GM10248 (cell line): ENCODE results near the gene KCNK16.

Experiments used
- CTCF ChIA-PET: fragments of 300-600 bp; sonication (Branson Sonifier 250); formaldehyde crosslinking; extraction: SDS; loops from one replicate; lab custom pipeline; 2021; ENCODE audit warnings: antibody characterized with exemption; lab: Yijun Ruan, JAX
- POLR2A ChIA-PET: fragments of 350-650 bp; sonication (Branson Sonifier 250); formaldehyde crosslinking; extraction: SDS; loops from one replicate; lab custom pipeline; 2020; ENCODE audit warnings: antibody characterized with exemption; lab: Yijun Ruan, JAX
- DNase-seq: peaks from one replicate; pipeline ENCODE4 v3.0.0; 2012; ENCODE audit errors: extremely low spot score
- TF ChIP-seq, protein P1 (sequence below): IDR thresholded peaks from 2 replicates; pipeline ENCODE4 v1.5.1; 2012; ENCODE audit warnings: mild to moderate bottlenecking, low read depth; ENCODE audit errors: extremely low read depth, missing control alignments, control extremely low read depth

The KCNK16 gene

DNA sequence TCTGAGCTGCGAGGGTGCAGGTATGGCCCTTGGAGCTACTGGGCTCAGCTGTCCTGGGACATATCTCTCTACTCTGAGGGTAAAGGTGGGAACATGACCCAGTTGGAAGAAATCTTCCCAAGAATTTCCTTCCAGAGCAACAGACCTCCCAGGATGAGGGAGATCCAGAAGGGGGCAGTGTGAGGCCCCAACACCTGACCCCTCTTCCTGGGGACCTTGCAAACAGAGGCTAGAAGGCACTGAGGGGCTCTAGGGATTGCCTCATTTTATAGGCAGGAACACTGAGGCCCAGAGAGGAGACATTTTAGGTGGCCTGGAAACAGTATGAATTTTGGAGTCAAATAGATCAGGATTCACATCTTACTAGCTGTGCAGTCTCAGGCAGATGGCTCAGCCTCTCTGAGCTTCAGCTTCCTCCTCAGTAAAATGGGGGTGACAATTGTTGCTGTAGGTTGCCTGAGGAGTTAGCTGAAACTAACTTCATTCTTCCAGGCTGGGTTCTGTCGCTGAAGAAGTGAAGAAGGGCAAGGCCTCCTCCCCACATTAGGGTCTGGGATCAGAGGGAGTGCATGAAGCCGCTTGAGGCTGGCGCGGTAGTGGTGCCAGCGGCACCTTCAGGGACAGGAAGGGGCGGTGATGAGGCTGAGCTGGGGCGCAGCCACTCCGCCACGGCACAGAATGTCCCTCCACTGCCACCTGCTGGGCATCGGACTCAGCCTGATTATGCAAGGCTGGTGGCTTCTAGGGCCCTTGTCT is 19.7 kb downstream of the KCNK16 start:
- CTCF ChIA-PET = interaction anchor here (0.8 to 10.2 kb wide), 38 partner anchors 10 to 434 kb away, joined by 3 to 265 read pairs (median 5); partner anchors contain the start of genes KCNK16 and KCNK17
- TF ChIP-seq, protein P1, sequence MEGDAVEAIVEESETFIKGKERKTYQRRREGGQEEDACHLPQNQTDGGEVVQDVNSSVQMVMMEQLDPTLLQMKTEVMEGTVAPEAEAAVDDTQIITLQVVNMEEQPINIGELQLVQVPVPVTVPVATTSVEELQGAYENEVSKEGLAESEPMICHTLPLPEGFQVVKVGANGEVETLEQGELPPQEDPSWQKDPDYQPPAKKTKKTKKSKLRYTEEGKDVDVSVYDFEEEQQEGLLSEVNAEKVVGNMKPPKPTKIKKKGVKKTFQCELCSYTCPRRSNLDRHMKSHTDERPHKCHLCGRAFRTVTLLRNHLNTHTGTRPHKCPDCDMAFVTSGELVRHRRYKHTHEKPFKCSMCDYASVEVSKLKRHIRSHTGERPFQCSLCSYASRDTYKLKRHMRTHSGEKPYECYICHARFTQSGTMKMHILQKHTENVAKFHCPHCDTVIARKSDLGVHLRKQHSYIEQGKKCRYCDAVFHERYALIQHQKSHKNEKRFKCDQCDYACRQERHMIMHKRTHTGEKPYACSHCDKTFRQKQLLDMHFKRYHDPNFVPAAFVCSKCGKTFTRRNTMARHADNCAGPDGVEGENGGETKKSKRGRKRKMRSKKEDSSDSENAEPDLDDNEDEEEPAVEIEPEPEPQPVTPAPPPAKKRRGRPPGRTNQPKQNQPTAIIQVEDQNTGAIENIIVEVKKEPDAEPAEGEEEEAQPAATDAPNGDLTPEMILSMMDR = peak; percentile 96
- POLR2A ChIA-PET = no interaction called here
- peak; percentile 91 for DNase-seq

- TF ChIP-seq, protein P1 = no peak
- CTCF ChIA-PET = interaction anchor here (0.5 to 10.2 kb wide), 26 partner anchors 8 to 434 kb away, joined by 3 to 265 read pairs (median 6); partner anchors contain the start of gene KCNK17
- POLR2A ChIA-PET = no interaction called here
- no peak for DNase-seq
These were observed 20.5 kb downstream of the KCNK16 start for GRCh38 chr6:39302011-39302410.

GRCh38 chr6:39301606-39302005 is 20.9 kb downstream of the KCNK16 start:
- TF ChIP-seq, protein P1 = no peak
- no peak for DNase-seq
- ChIA-PET POLR2A (no interaction called here), CTCF (interaction anchor here (1.2 to 10.2 kb wide), 6 partner anchors 8 to 429 kb away, joined by 3 to 265 read pairs (median 12); no protein-coding TSS in a partner anchor)

GRCh38 chr6:39300739-39301138 is 21.8 kb downstream of the KCNK16 start:
- CTCF ChIA-PET = interaction anchor here (1.6 to 10.2 kb wide), 3 partner anchors 9 to 428 kb away, joined by 6 to 265 read pairs (median 22); no protein-coding TSS in a partner anchor
- TF ChIP-seq, protein P1 = no peak
- no peak for DNase-seq
- POLR2A ChIA-PET = no interaction called here

DNA sequence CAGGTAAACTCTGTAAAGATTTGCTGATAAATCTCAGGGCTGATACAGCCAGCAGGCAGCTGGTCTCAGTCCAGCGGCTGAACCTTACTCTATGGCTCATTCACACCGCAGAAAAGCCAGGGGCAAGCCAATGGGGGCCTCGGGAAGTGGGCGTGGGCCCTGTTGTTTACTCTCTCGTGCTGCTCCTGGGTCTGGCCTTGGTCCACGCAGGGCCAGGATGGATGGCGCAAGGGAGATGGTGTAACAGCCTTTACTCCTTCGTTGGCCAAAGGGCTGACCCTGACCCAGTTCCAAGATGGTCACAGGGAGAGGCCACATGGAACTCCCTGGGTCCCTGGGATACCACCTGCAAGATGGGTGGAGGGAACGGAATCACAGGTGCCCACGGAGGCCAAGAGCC is 24.4 kb downstream of the KCNK16 start:
- ChIA-PET CTCF (interaction anchor here (10.2 kb wide), 1 partner anchor 130 kb away, joined by 265 read pairs; no protein-coding TSS in a partner anchor), POLR2A (no interaction called here)
- no peak for DNase-seq
- TF ChIP-seq, protein P1 = no peak

GRCh38 chr6:39296745-39297640 is 25.5 kb downstream of the KCNK16 start:
- POLR2A ChIA-PET = no interaction called here
- no peak for DNase-seq
- TF ChIP-seq, protein P1 = no peak
- CTCF ChIA-PET = interaction anchor here (0.8 kb wide), 1 partner anchor 131 kb away, joined by 3 read pairs; no protein-coding TSS in a partner anchor
